HEK293T (cell line): ENCODE results near the gene SAMD11.

Experiments used
- CTCF ChIA-PET: fragments of 350-600 bp; formaldehyde crosslinking; extraction: SDS; loops from one replicate; lab custom pipeline; 2021; ENCODE audit warnings: antibody characterized with exemption, inconsistent platforms; lab: Yijun Ruan, JAX
- POLR2A ChIA-PET: fragments of 350-600 bp; formaldehyde crosslinking; extraction: SDS; loops from one replicate; lab custom pipeline; 2020; ENCODE audit warnings: antibody characterized with exemption, inconsistent platforms; lab: Yijun Ruan, JAX
- DNase-seq: peaks from one replicate; pipeline ENCODE4 v3.0.0; 2012; ENCODE audit warnings: mixed read lengths; ENCODE audit errors: extremely low spot score
- ARNT ChIP-seq: fragments of 450-650 bp; IDR thresholded peaks from 2 replicates; pipeline ENCODE4 v1.6.1; 2017; ENCODE audit warnings: mild to moderate bottlenecking
- BHLHE40 ChIP-seq: fragments of 450-650 bp; IDR thresholded peaks from 2 replicates; pipeline ENCODE4 v1.6.1; 2016; ENCODE audit warnings: mild to moderate bottlenecking, moderate library complexity, borderline replicate concordance
- CTBP1 ChIP-seq: fragments of 450-650 bp; IDR thresholded peaks from 2 replicates; pipeline ENCODE4 v1.6.1; 2016; ENCODE audit warnings: borderline replicate concordance
- ELF4 ChIP-seq: fragments of 450-650 bp; IDR thresholded peaks from 2 replicates; pipeline ENCODE4 v1.6.1; 2017; ENCODE audit warnings: antibody characterized with exemption
- FOXA1 ChIP-seq: fragments of 450-650 bp; IDR thresholded peaks from 2 replicates; pipeline ENCODE4 v1.6.1; 2016; ENCODE audit warnings: mild to moderate bottlenecking
- FOXK2 ChIP-seq: fragments of 450-650 bp; IDR thresholded peaks from 2 replicates; pipeline ENCODE4 v1.6.1; 2016; ENCODE audit warnings: mild to moderate bottlenecking
- FOXM1 ChIP-seq: fragments of 450-650 bp; IDR thresholded peaks from 2 replicates; pipeline ENCODE4 v1.6.1; 2017; ENCODE audit warnings: mild to moderate bottlenecking, borderline replicate concordance
- HDGF ChIP-seq: fragments of 450-650 bp; IDR thresholded peaks from 2 replicates; pipeline ENCODE4 v1.6.1; 2017; ENCODE audit warnings: antibody characterized with exemption, borderline replicate concordance
- L3MBTL2 ChIP-seq: fragments of 450-650 bp; conservative IDR thresholded peaks from 2 replicates; pipeline ENCODE4 v1.6.1; 2016; ENCODE audit warnings: mild to moderate bottlenecking
- LEF1 ChIP-seq: fragments of 450-650 bp; IDR thresholded peaks from 2 replicates; pipeline ENCODE4 v1.6.1; 2017; ENCODE audit warnings: mild to moderate bottlenecking, borderline replicate concordance
- NFRKB ChIP-seq: fragments of 450-650 bp; IDR thresholded peaks from 2 replicates; pipeline ENCODE4 v1.6.1; 2016; ENCODE audit warnings: mild to moderate bottlenecking, moderate library complexity
- SP1 ChIP-seq: fragments of 450-650 bp; IDR thresholded peaks from 2 replicates; pipeline ENCODE4 v1.6.1; 2017
- SUZ12 ChIP-seq: fragments of 450-650 bp; IDR thresholded peaks from 2 replicates; pipeline ENCODE4 v1.6.1; 2016; ENCODE audit warnings: mild to moderate bottlenecking
- TARDBP ChIP-seq: fragments of 450-650 bp; IDR thresholded peaks from 2 replicates; pipeline ENCODE4 v1.6.1; 2016
- ZNF384 ChIP-seq: fragments of 450-650 bp; IDR thresholded peaks from 2 replicates; pipeline ENCODE4 v1.6.1; 2016
- TF ChIP-seq, protein P1 (sequence below): fragments of 450-650 bp; IDR thresholded peaks from 2 replicates; pipeline ENCODE4 v1.6.1; 2016

SAMD11 gene

DNA sequence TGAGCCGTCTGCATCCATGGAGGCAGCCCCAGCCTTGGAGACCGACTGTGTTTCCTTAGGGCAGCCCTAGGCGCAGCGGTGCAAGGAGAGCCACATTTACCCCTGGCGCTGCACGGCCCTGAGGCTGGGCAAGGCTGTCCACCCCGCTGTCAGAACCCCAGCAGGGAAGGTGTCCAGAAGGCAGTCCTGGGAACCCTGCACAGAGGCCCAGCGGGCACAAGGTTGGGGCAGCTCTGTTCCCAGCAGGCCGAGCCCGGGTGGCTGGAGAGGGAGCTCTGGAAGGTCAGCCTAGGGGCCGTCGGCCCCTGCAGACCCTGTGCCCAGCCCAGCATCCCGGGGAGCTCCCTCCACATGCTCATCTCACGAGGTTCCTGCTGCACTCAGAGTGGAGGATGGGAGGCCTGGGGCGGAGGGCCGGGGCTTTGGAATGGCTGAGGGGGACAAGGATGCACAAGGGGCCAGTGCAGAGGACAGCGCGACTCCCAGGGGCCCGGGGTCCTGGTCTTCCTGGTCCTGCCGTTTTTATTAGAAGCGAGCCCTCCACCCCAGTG, 19.9 kb upstream of the SAMD11 start:
- ChIA-PET CTCF (no interaction called here), POLR2A (no interaction called here)
- TF ChIP-seq SP1: no peak
- no peak for TF ChIP-seq TARDBP
- TF ChIP-seq, protein P1, sequence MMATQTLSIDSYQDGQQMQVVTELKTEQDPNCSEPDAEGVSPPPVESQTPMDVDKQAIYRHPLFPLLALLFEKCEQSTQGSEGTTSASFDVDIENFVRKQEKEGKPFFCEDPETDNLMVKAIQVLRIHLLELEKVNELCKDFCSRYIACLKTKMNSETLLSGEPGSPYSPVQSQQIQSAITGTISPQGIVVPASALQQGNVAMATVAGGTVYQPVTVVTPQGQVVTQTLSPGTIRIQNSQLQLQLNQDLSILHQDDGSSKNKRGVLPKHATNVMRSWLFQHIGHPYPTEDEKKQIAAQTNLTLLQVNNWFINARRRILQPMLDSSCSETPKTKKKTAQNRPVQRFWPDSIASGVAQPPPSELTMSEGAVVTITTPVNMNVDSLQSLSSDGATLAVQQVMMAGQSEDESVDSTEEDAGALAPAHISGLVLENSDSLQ: no peak
- no peak for TF ChIP-seq SUZ12
- no peak for TF ChIP-seq BHLHE40
- TF ChIP-seq CTBP1: no peak
- no peak for TF ChIP-seq FOXA1
- TF ChIP-seq NFRKB: no peak
- TF ChIP-seq FOXM1: no peak
- no peak for TF ChIP-seq ARNT
- no peak for TF ChIP-seq ZNF384
- no peak for TF ChIP-seq LEF1
- DNase-seq: no peak

DNA sequence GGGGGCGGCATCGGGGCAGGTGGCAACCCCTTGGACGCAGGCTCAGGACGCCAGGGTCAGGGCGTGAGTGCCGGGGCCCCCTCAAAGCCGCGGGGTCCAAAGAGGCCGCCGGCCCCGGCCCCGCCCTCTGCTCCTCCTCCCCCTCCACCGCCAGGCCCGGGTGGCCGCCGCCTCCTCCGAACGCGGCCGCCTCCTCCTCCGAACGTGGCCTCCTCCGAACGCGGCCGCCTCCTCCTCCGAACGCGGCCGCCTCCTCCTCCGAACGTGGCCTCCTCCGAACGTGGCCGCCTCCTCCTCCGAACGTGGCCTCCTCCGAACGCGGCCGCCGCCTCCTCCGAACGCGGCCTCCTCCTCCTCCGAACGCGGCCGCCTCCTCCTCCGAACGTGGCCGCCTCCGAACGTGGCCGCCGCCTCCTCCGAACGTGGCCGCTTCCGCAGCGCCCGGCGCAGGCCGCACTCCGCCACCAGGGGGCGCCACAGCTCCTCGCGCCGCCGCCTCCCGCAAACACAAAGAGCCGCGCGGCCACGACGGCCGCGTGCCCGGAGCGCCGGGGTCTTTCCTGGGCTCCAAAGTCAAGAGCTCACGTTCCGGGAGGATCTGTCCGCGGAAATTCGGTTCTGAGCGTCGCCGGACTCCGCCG, 19.3 kb upstream of the SAMD11 start:
- ChIA-PET POLR2A (interaction anchor here (0.7 to 3.6 kb wide), 7 partner anchors 12 to 91 kb away, joined by 3 to 28 read pairs (median 4); no protein-coding TSS in a partner anchor), CTCF (interaction anchor here (0.5 to 2.1 kb wide), 9 partner anchors 12 to 91 kb away, joined by 3 to 10 read pairs (median 4); no protein-coding TSS in a partner anchor)
- TF ChIP-seq ELF4 (no peak), L3MBTL2 (peak; percentile 80)
- peak; percentile 86 for DNase-seq

GRCh38 chr1:905071-905749, 18.5 kb upstream of the SAMD11 start:
- TF ChIP-seq NFRKB (no peak), LEF1 (no peak)
- DNase-seq: no peak
- POLR2A ChIA-PET: interaction anchor here (0.9 to 3.6 kb wide), 9 partner anchors 11 to 62 kb away, joined by 3 to 28 read pairs (median 4); no protein-coding TSS in a partner anchor
- CTCF ChIA-PET: interaction anchor here (0.5 to 2.1 kb wide), 10 partner anchors 11 to 91 kb away, joined by 3 to 10 read pairs (median 4); no protein-coding TSS in a partner anchor

GRCh38 chr1:905811-906599, 17.7 kb upstream of the SAMD11 start:
- ChIA-PET CTCF (interaction anchor here (0.7 to 2.1 kb wide), 3 partner anchors 11 to 35 kb away, joined by 3 to 10 read pairs (median 7); no protein-coding TSS in a partner anchor), POLR2A (interaction anchor here (1.2 to 3.6 kb wide), 6 partner anchors 11 to 38 kb away, joined by 3 to 28 read pairs (median 4); no protein-coding TSS in a partner anchor)
- TF ChIP-seq FOXA1 (no peak), CTBP1 (no peak), TARDBP (no peak), L3MBTL2 (no peak), FOXK2 (no peak), ELF4 (no peak), SP1 (no peak), FOXM1 (no peak), NFRKB (no peak), BHLHE40 (no peak), ZNF384 (no peak), SUZ12 (no peak), HDGF (no peak), ARNT (no peak), LEF1 (no peak)
- TF ChIP-seq, protein P1: no peak
- no peak for DNase-seq

DNA sequence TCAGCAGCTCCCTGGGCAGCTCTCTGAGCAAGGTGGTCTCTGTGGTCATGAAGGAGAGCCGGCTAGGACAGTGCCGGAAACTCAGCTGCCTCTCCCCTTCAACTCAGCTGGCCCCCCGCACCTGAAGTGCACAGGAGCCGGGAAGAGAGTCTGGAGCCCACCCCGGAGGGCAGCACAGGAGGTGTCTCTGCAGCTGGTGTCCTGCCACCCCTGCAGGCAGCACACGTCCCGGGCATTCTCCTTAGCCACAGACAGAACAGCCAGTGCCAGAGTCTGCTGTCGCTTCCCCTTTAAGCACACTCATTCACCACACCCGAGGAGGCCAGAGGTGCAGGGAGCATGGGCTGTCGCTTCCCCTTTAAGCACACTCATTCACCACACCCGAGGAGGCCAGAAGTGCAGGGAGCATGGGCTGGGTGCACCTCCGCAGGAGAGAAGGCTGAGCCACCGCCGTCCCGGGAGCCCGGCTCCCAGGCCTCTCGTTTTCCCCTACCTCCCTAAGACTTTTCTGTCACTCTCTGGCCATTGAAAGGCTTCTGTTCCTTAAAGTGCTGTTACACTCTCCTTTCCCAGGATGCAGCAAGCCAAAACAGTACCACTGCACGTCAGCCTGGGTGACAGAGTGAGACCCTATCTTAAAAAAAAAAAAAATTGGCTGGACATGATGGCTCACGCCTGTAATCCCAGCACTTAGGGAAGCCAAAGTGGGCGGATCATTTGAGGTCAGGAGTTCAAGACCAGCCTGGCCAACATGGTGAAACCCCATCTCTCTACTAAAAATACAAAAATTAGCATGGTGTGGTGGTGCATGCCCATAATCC, 16.9 kb upstream of the SAMD11 start:
- TF ChIP-seq FOXA1 (no peak), FOXM1 (no peak)
- no peak for DNase-seq
- POLR2A ChIA-PET: interaction anchor here (1.5 to 3.6 kb wide), 4 partner anchors 13 to 37 kb away, joined by 3 to 28 read pairs (median 5); no protein-coding TSS in a partner anchor
- CTCF ChIA-PET: interaction anchor here (2.0 to 2.1 kb wide), 2 partner anchors 10 to 34 kb away, joined by 7 to 10 read pairs; no protein-coding TSS in a partner anchor
